IPS-18c (cell line): ENCODE data around the gene GOLGA8B.
"Not testable (repeated sequence)": the region's sequence is repeated elsewhere in the genome, so short reads cannot be mapped to it uniquely, and the experiment has no call there.

Experiments
- H3K4me3 ChIP-seq: 2 replicates; pipeline ENCODE4 v1.7.0; 2013; ENCODE audit warnings: low read depth, mild to moderate bottlenecking, low read length, moderate library complexity; ENCODE audit not compliant: insufficient read depth
- H3K9me3 ChIP-seq: one replicate; pipeline ENCODE4 v1.6.1; 2013; ENCODE audit warnings: mild to moderate bottlenecking, low read length, moderate library complexity; ENCODE audit not compliant: control insufficient read depth, insufficient read depth

The GOLGA8B gene

DNA sequence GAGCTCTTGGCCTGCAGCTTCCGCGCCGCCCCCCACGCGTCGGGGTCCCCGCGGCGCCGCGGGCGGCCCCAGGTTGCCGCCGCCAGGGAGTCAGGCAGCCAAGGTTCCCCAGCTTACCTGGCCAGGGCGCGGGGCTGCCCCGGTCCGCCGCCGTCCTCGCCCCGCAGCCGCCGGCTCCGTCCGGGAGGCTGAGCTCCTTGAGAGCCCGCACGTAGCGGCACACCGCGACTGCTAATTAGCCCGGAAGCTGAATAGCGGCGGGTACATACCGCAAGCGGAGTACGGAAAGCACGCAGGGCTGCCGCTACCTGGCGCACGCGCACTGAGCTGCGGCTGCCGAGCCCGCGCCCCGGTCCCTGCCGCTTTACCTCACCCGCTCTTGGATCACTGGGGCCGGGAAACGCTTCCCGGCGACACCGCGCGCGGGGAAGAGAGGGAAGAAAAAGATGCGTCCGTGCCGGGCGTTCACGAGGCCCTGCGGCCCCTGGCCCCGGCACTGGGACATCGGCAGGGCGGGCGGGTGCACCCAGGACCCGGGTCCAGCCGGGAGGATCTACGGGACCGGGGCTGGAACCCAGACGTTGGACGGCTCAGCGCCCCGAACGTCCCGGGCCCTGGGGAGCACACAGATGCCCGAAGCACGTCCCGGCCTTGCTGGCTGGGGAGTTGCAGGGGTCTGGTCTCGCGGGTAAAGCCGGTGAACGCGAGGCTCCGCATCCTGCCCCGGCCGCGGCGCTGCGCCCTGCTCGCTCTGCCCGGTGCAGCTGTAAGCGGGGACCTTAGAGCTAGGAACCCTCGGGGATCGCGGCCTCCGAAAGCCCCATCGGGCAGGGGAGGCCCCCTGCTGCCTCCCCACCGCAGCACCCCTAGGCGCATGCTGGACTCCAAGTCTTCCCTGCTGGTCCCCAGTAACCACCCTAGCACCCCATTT is at the start of gene GOLGA8B:
TSS of gene GOLGA8B (minus strand) at position 253 of the 931 bp plus-strand sequence. CDS start 47,739 bp downstream, outside the sequence.
- peak within 1 kb of the TSS; percentile 79 for H3K4me3 ChIP-seq

GRCh38 chr15:34633165-34633564 is 49.7 kb upstream of the GOLGA8B start:
- not testable (repeated sequence) for H3K4me3 ChIP-seq, H3K9me3 ChIP-seq

More for the DNA sequence above, at the start of gene GOLGA8B:
- H3K9me3 ChIP-seq, result no peaks in the 10 kb centered on the region

DNA sequence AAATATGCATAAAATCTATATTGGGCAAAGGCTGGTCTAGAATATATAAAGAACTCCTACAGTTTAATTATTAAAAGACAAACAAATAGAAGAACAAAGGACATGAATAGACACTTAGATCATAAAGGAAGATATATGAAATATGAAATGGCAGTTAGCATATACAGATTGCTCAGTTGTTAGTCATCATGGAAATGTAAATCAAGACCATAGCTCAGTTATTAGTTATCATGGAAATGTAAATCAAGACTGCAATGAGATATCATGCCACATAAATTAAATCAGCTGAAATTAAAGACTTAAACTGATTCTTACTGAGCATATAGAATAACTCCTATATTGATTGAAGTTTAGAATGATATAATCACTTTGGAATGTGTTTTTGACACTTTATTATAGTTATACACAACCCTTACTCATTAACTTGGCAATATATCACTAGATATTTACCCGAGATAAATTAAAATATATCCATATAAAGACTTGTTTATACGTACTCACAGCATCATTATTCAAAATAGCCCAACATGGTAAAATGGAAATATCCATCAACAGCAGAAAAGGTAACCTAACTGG is 45.2 kb upstream of the GOLGA8B start:
- H3K9me3 ChIP-seq, result no peaks in the 10 kb centered on the region
- no peak overlapping the region for H3K4me3 ChIP-seq

DNA sequence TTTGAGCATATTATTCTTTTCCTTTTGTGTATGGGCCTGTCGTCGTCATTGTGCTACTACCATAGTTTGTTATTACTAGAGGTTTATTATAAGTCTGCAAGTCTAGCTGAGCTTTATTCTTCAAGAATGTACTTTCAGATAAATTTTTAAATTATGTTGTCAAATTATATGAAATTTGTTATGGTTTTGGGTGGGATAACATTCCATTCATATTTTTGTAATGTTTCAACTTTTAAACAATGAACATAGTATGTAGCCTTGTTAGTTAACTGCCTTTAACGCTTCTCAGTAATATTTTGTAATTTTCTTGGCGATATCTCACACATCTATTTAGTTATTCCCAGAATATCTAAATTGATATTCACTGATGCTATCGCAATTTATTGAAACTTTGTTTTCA is 41.6 kb upstream of the GOLGA8B start:
- no peak overlapping the region for H3K4me3 ChIP-seq
- H3K9me3 ChIP-seq, result no peaks in the 10 kb centered on the region

GRCh38 chr15:34621675-34622074 is 38.2 kb upstream of the GOLGA8B start:
- Histone ChIP-seq H3K4me3 (no peak overlapping the region), H3K9me3 (no peaks in the 10 kb centered on the region)

GRCh38 chr15:34620814-34621213 is 37.4 kb upstream of the GOLGA8B start:
- H3K4me3 ChIP-seq, result no peak overlapping the region

GRCh38 chr15:34620142-34620541 is 36.7 kb upstream of the GOLGA8B start:
- no peaks in the 10 kb centered on the region for H3K9me3 ChIP-seq
- no peak overlapping the region for H3K4me3 ChIP-seq

More at GRCh38 chr15:34620814-34621213, 37.4 kb upstream of the GOLGA8B start:
- no peaks in the 10 kb centered on the region for H3K9me3 ChIP-seq

DNA sequence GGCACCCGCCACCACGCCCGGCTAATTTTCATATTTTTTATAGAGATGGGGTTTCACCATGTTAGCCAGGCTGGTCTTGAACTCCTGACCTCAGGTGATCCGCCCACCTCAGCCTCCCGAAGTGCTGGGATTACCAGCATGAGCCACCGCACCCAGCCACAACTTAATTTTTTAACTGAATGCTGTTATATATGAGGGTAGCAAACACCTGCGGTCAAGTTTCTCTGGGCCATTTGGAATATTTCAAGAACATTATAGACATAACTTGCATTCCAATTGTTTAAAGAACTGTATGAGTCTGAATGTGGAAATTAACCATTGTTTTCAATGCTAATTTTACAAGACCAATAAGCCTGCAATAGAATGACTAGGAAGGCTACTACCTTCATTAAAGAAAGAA is 35.7 kb upstream of the GOLGA8B start:
- Histone ChIP-seq H3K9me3 (no peaks in the 10 kb centered on the region), H3K4me3 (no peak overlapping the region)

GRCh38 chr15:34618073-34618472 is 34.6 kb upstream of the GOLGA8B start:
- H3K9me3 ChIP-seq, result no peaks in the 10 kb centered on the region
- no peak overlapping the region for H3K4me3 ChIP-seq

GRCh38 chr15:34616613-34617012 is 33.2 kb upstream of the GOLGA8B start:
- H3K4me3 ChIP-seq, result no peak overlapping the region
- H3K9me3 ChIP-seq, result no peaks in the 10 kb centered on the region

- H3K9me3 ChIP-seq, result no peaks in the 10 kb centered on the region
- H3K4me3 ChIP-seq, result no peak overlapping the region
Observed at GRCh38 chr15:34613997-34614396, 30.5 kb upstream of the GOLGA8B start.

- no peak overlapping the region for H3K4me3 ChIP-seq
Observed at GRCh38 chr15:34613301-34613700, 29.9 kb upstream of the GOLGA8B start.

GRCh38 chr15:34610354-34610753 is 26.9 kb upstream of the GOLGA8B start:
- Histone ChIP-seq H3K9me3 (no peaks in the 10 kb centered on the region), H3K4me3 (no peak overlapping the region)

More at GRCh38 chr15:34613301-34613700, 29.9 kb upstream of the GOLGA8B start:
- H3K9me3 ChIP-seq, result no peaks in the 10 kb centered on the region

GRCh38 chr15:34609102-34610057 is 25.9 kb upstream of the GOLGA8B start:
- Histone ChIP-seq H3K4me3 (no peak overlapping the region), H3K9me3 (no peaks in the 10 kb centered on the region)

DNA sequence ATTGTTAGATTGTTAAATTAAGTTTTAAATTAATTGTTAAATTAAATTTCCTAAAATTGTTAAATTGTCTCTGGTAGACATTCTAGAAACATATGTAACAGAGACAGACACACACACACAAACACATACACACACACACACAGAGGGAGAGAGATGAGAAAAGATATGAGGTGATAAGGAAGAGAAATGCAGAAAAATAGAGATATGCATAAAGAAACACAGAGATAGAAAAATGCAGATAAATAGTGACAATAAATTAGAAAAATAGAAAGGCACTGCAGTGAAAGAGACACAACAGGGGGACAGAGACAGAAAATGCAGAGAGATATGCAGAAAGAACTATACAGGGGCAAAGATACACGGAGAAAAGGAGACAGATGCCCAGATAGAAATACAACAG is 25.1 kb upstream of the GOLGA8B start:
- no peaks in the 10 kb centered on the region for H3K9me3 ChIP-seq
- no peak overlapping the region for H3K4me3 ChIP-seq

DNA sequence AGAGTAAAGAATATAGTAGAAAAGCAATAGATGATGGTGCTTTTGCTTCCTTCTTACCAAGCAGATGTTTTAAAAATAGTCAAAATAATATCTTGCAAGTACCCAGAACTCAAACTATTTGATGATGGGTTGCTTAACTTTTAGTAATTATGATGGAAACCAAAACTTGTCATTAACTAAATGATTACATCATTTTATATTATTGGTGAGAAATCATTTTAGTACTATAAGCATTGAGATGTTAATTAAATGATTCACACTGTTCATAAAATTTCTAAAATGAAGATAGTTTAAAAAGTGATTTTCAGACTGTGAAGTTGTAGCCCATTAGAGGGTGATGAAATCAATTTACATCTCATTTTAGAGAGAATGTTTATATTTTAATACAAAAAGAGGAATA is 24.4 kb upstream of the GOLGA8B start:
- Histone ChIP-seq H3K9me3 (no peaks in the 10 kb centered on the region), H3K4me3 (no peak overlapping the region)

GRCh38 chr15:34606545-34606944 is 23.1 kb upstream of the GOLGA8B start:
- Histone ChIP-seq H3K9me3 (no peaks in the 10 kb centered on the region), H3K4me3 (no peak overlapping the region)
